BJ (cell line): ENCODE data around the gene DCAF11. TPM values are rescaled to one million over a fixed set of nuclear protein-coding genes. Genes with fewer than 3 reads are reported as not detected.

Source experiments
- CTCF ChIA-PET: fragments of 350-600 bp; formaldehyde crosslinking; extraction: SDS; loops from one replicate; lab custom pipeline; 2021; ENCODE audit warnings: antibody characterized with exemption, inconsistent platforms; lab: Yijun Ruan, JAX
- POLR2A ChIA-PET: fragments of 300-600 bp; sonication (Branson Sonifier 250); formaldehyde crosslinking; extraction: SDS; loops from one replicate; lab custom pipeline; 2021; ENCODE audit warnings: antibody characterized with exemption; lab: Charles Lee
- DNase-seq: peaks from one replicate; pipeline ENCODE4 v3.0.0-alpha.2; 2011; ENCODE audit warnings: low read depth
- H3K27me3 ChIP-seq: 2 replicates; pipeline ENCODE4 v1.6.0; 2011; ENCODE audit warnings: low read length; ENCODE audit not compliant: control insufficient read depth, insufficient read depth
- H3K36me3 ChIP-seq: 2 replicates; pipeline ENCODE4 v1.5.1; 2011; ENCODE audit warnings: low read length; ENCODE audit not compliant: control insufficient read depth, insufficient read depth
- H3K4me3 ChIP-seq: 2 replicates; pipeline ENCODE4 v1.5.1; 2011; ENCODE audit warnings: low read depth, mild to moderate bottlenecking, control low read depth, low read length
- CTCF ChIP-seq: IDR thresholded peaks from 2 replicates; pipeline ENCODE4 v1.5.1; 2011; ENCODE audit warnings: low read depth, mild to moderate bottlenecking, control low read depth, inconsistent platforms, low read length, moderate library complexity; ENCODE audit not compliant: insufficient read depth
- polyA plus RNA-seq: library from polyadenylated mRNA; depleted of rRNA; stranded (reverse); fragments of >200 nt; gene quantifications from 2 replicates; pipeline ENCODE4 v1.2.3, GENCODE V29; 2011

The DCAF11 gene
- polyA plus RNA-seq, 1 experiment: 50.0 TPM

DNA sequence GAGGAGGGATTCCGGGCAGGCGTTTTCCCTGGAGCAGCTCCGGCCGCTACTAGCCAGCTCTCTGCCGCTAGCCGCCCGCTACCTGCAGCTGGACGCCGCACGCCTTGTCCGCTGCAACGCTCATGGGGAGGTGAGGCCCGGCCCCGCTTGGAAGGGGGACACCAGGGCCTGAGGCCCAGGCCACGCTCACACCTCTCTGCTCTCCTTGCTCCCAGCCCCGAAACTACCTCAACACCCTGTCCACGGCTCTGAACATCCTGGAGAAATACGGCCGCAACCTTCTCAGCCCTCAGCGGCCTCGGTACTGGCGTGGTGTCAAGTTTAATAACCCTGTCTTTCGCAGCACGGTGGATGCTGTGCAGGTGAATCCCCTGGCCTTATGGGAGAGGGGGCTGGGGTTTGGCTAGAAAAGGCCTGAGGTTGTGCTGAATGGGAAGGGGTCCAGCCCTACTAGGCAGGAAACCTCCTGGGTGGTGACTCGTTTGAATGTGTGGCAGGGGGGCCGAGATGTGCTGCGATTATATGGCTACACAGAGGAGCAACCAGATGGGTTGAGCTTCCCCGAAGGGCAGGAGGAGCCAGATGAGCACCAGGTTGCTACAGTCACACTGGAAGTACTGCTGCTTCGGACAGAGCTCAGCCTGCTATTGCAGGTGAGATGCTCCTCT is 33.3 kb downstream of the DCAF11 start:
- DNase-seq: no peak
- H3K36me3 ChIP-seq: peaks cover 29% of the 10 kb centered on the region
- POLR2A ChIA-PET: no interaction called here
- no peak for TF ChIP-seq CTCF
- CTCF ChIA-PET: interaction anchor here (1.4 to 3.8 kb wide), 3 partner anchors 13 to 94 kb away, joined by 4 to 39 read pairs (median 9); partner anchors contain the start of genes IRF9 and TINF2
- H3K27me3 ChIP-seq: no peaks in the 10 kb centered on the region
- peak overlapping the region; percentile 59 for H3K4me3 ChIP-seq

GRCh38 chr14:24149302-24149969 is 34.9 kb downstream of the DCAF11 start:
- no peak for TF ChIP-seq CTCF
- DNase-seq: no peak
- ChIA-PET POLR2A (no interaction called here), CTCF (interaction anchor here (4.0 kb wide), 1 partner anchor 11 kb away, joined by 35 read pairs; the partner anchor contains the start of gene IRF9)
- Histone ChIP-seq H3K36me3 (peaks cover 26% of the 10 kb centered on the region), H3K27me3 (no peaks in the 10 kb centered on the region), H3K4me3 (no peak overlapping the region)

DNA sequence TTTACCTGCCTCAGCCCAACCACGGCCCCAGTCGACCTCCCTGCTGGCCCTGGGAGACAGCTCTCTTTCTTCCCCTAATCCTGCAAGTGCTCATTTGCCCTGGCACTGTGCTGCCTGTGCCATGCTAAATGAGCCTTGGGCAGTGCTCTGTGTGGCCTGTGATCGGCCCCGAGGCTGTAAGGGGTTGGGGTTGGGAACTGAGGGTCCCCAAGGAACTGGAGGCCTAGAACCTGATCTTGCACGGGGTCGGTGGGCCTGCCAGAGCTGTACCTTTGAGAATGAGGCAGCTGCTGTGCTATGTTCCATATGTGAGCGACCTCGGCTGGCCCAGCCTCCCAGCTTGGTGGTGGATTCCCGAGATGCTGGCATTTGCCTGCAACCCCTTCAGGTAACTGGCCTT is 35.5 kb downstream of the DCAF11 start:
- Histone ChIP-seq H3K27me3 (no peaks in the 10 kb centered on the region), H3K4me3 (no peak overlapping the region), H3K36me3 (peaks cover 28% of the 10 kb centered on the region)
- DNase-seq: no peak
- ChIA-PET POLR2A (no interaction called here), CTCF (interaction anchor here (0.9 to 4.0 kb wide), 2 partner anchors 11 to 41 kb away, joined by 4 to 35 read pairs; partner anchors contain the start of gene IRF9)
- TF ChIP-seq CTCF: no peak

GRCh38 chr14:24150567-24150966 is 36.0 kb downstream of the DCAF11 start:
- ChIA-PET POLR2A (interaction anchor here (1.2 kb wide), 1 partner anchor 11 kb away, joined by 3 read pairs; the partner anchor contains the start of gene IRF9), CTCF (interaction anchor here (0.6 to 4.0 kb wide), 5 partner anchors 10 to 587 kb away, joined by 3 to 35 read pairs (median 3); partner anchors contain the start of gene IRF9)
- TF ChIP-seq CTCF: no peak
- no peak for DNase-seq
- Histone ChIP-seq H3K4me3 (no peak overlapping the region), H3K36me3 (peaks cover 32% of the 10 kb centered on the region), H3K27me3 (no peaks in the 10 kb centered on the region)

GRCh38 chr14:24150993-24151392 is 36.4 kb downstream of the DCAF11 start:
- Histone ChIP-seq H3K36me3 (peaks cover 36% of the 10 kb centered on the region), H3K4me3 (no peak overlapping the region), H3K27me3 (no peaks in the 10 kb centered on the region)
- TF ChIP-seq CTCF: no peak
- ChIA-PET CTCF (interaction anchor here (0.6 to 4.0 kb wide), 6 partner anchors 10 to 588 kb away, joined by 3 to 35 read pairs (median 4); partner anchors contain the start of gene IRF9), POLR2A (interaction anchor here (1.2 kb wide), 1 partner anchor 10 kb away, joined by 3 read pairs; the partner anchor contains the start of gene IRF9)
- DNase-seq: no peak
